Activated naive CD4-positive, alpha-beta T cell (primary cell): ENCODE data around the gene NOX3.
"Not testable (repeated sequence)": the region's sequence is repeated elsewhere in the genome, so short reads cannot be mapped to it uniquely, and the experiment has no call there.

Experiments used
- DNase-seq, 4 experiments: peaks; one replicate each; lab custom pipeline; 2025; lab: John Stamatoyannopoulos, UW

Gene NOX3

DNA sequence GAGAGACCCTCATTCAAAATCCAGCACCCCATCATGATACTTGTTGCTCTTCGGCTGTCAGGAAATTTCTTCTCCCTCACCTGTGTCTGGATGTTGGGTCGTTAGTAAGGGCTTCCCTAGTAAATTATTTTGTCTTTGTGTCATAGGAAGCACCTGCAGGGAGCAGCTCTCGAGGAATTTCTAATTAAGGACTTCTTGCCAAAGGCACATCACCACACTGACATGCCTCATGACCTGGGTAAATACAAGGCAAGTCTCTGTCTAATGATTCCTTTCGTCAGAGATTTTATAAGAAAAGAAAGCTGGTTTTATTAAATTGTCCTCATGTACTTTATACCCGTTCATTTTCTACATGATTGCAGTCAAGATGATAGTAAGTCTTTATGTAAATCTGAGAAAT lies at the start of gene NOX3:
TSS of gene NOX3 (minus strand) at position 74 of the 400 bp plus-strand sequence. CDS start at position 35, 39 bp downstream.
- DNase-seq: no peak

- DNase-seq: no peak
Measured at GRCh38 chr6:155504848-155505607, 49.4 kb upstream of the NOX3 start.

DNA sequence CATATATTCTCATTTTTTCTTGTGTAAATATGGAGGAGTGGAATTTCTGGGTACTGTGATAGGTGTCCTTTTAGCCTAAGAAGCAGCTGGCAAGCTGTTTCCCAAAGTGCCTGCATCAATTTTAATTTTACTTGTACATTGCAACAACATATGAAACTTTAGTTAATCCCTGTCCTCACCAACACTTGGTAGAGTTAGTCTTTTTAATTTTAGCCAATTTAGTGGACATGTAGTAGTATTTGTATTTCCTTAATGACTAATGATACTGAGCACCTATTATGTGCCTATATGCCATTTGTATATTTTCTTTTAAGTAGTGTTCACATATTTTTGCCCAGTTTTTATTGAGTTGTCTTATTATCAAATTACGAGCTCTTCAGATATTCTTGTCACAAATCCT lies 46.8 kb upstream of the NOX3 start:
- no peak for DNase-seq

DNA sequence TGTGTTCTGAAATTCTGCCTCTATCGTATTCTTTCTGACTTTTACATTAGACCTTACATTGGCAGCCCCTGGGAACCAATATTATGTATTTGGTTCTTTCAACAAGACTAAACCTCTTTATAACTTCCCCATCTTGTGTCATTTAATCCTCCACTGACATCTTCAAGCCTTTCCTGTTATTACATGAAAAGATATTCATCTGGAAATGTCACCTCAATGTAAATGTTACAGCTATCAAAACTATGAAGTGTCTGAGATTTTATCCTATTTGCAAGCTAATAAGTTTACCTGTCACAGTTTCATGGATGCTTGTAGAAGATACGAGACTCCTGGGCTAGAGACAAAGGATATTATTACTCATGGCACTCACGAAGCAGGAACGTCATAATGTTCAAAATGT lies 43.9 kb upstream of the NOX3 start:
- no peak for DNase-seq

- no peak for DNase-seq
Measured at GRCh38 chr6:155498370-155498769, 42.7 kb upstream of the NOX3 start.

- no peak for DNase-seq
Measured at GRCh38 chr6:155497273-155497672, 41.6 kb upstream of the NOX3 start.

DNA sequence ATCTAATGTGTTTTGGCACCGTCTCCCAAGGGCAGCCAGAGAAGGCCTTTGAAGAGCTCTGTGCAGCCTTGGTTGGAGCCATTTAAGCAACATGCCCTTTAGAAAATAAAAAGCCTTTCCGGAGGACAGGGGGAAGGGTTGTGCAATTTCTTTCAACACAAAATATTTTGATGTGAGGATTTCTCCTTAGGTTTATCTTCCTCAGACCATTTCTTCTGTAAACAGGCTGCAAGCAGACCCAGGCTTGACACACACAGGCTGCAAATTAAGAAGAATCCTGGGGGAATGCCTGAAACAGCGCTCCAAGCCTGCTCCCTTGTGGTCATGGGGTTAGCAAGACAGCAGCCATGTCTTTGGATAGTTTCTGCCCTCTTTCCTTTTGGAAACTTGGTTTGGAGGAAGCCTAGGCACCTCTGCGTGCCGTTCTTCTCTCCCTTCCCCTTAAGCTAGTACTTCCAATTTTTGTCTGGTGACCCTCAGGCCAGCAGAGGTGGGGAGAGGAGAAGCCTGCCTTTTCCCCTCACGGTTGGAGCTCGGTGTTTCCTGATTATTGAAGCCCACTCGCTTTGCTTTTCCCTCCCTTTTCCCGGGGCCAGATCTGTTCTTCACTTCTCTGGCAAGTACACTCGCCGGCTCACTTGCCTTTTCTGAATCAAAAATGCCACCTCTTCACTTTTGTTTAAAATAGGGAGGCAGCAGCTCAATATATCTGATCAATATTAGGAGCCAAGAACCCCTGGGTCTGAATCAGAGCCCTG lies 39.6 kb upstream of the NOX3 start:
- DNase-seq: no peak

GRCh38 chr6:155493694-155494143 lies 38.1 kb upstream of the NOX3 start:
- no peak for DNase-seq

- DNase-seq: no peak
Measured at GRCh38 chr6:155493026-155493693, 37.5 kb upstream of the NOX3 start.

DNA sequence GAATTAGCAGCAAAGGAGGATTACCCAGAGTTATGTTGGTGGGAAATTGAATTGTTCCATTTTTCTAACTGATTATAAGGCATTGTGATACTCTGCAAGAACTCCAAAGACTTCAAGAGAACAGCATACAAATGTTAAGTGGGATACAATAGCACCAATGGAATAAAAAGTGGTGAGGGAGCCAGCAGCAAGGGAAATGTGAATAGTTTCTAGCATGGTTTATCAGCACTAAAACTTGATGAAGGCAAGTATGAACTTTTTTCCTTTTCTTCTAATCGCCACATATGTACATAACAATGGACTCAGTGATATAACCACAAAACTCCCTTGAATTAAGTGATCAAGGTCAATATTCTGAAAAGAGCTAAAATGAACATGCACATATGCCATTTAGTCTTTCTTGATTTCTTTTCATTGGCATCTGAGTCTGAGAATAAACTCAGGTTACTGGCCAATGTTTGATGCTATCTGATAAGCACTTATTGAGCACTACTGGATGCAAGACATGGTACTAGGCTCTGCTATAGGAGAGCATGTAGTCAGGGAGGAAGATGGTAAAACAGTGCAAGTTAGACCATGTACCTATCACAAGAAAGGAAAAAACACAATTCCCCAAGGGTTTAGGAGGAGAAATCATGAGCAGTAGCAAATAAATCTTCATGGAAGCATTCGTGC lies 36.6 kb upstream of the NOX3 start:
- no peak for DNase-seq

GRCh38 chr6:155491421-155491820 lies 35.8 kb upstream of the NOX3 start:
- DNase-seq: no peak

DNA sequence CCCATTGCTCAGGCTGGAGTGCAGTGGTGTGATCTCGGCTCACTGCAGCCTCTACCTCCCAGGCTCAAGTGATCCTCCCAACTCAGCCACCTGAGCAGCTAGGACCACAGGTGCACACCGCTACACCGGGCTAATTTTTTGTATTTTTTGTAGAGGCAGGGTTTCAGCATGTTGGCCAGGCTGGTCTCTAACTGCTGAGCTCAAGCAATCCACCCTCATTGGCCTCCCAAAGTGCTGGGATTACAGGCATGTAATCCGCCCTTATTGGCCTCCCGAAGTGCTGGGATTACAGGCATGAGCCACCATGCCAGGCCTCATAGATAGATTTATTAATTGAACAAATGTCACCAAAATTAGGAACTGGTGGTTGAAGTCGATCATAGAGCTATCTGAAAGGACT lies 32.6 kb upstream of the NOX3 start:
- not testable (repeated sequence) for DNase-seq

GRCh38 chr6:155487371-155488130 lies 31.9 kb upstream of the NOX3 start:
- DNase-seq: no peak

GRCh38 chr6:155486721-155487294 lies 31.2 kb upstream of the NOX3 start:
- no peak for DNase-seq

DNA sequence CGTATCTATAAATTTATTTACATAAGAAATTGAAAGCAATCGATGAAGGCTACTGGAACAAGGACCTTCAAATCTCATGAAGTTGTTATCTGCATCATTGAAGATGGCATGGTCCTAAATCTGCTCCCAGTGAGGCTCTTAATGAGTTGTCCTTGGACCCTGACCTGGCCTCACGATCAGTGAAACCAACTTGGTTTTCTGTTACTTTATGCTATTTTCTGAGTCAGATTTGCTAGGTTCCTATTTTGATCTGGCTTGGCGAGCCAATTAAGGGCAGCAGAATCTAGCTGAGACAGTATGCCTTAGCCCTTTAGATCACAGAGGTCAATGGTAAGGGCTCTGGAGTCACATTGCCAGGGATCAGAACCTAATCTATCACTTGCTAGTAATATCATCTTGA lies 30.1 kb upstream of the NOX3 start:
- DNase-seq: no peak

- no peak for DNase-seq
Measured at GRCh38 chr6:155483858-155484257, 28.2 kb upstream of the NOX3 start.

DNA sequence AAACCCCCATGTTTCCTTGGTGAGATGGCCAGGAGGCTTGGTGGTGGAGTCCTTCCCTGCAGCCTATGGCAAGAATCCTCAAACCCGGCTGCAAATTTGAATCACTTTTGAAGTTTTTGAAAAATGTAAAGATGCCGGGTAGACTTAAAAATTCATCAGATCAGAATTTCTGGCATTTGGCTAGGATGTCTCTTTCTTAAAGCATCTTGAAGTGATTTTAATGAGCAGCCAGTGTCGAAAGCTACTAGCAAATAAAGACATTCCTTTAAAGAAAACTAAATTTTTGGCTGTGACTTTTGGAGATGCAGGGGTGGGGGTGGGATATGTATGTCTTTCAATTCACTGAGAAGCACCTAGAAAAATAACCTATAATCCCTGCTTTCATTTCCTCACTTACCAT lies 25.6 kb upstream of the NOX3 start:
- DNase-seq: no peak

GRCh38 chr6:155473741-155474140 lies 18.1 kb upstream of the NOX3 start:
- no peak for DNase-seq

- DNase-seq: no peak
Measured at GRCh38 chr6:155472886-155473285, 17.2 kb upstream of the NOX3 start.

GRCh38 chr6:155470979-155471616 lies 15.5 kb upstream of the NOX3 start:
- DNase-seq: not testable (repeated sequence)

DNA sequence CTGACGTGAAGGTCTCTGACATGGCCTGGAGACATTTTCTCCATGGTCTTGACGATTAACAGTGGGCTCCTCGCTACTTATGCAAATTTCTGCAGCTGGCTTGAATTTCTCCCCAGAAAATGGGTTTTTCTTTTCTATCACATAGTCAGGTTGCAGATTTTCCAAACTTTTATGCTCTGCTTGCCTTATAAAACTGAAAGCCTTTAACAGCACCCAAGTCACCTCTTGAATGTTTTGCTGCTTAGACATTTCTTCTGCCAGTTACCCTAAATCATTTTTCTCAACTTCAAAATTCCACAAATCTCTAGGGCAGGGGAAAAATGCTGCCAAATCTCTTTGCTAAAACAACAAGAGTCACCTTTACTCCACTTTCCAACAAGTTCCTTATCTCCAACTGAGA lies 12.9 kb upstream of the NOX3 start:
- DNase-seq: not testable (repeated sequence)
